GM18508 (cell line): ENCODE data around the gene ZNF469.

Experiments
- ATAC-seq: cut with Tn5 transposase; IDR thresholded peaks from one replicate; pipeline ENCODE4 v1.9.1; 2021; ENCODE audit warnings: moderate number of reproducible peaks; ENCODE audit not compliant: insufficient read depth, unreplicated experiment

ZNF469 gene

DNA sequence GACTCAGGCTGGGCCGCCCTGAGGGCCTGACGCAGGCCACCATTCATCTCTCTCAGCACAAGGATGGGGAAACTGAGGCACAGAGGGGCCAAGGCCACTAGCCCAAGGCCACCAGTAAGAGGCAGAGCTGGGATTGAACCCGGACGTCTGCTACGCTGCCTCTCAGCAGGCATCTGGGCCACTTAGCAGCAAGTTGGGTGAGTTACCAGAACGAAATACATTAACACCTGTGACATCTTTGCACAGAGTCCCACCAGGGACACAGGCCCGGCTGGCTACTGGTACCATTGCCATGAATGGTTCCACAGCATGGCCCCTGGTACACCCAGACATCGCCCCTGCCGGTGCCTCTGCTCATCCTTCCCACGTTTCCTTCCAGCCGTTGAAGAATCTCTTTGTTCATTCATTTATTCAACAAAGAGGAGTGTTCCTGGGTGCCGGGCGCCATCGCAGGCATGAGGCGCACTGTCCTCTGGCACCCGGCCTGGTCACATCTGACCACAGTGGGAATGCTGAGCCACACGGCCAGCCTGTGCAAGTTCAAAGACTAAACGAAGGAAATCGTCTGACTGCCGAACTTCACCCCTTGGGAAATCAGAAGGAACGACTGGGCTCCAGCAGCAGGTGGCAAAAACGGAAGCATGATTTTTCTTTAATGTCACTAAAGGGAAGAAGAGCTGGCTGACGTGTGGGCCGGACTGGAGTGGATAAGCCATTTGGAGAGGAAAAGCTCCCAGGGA is 7.4 kb upstream of the ZNF469 start:
- no peak for ATAC-seq

DNA sequence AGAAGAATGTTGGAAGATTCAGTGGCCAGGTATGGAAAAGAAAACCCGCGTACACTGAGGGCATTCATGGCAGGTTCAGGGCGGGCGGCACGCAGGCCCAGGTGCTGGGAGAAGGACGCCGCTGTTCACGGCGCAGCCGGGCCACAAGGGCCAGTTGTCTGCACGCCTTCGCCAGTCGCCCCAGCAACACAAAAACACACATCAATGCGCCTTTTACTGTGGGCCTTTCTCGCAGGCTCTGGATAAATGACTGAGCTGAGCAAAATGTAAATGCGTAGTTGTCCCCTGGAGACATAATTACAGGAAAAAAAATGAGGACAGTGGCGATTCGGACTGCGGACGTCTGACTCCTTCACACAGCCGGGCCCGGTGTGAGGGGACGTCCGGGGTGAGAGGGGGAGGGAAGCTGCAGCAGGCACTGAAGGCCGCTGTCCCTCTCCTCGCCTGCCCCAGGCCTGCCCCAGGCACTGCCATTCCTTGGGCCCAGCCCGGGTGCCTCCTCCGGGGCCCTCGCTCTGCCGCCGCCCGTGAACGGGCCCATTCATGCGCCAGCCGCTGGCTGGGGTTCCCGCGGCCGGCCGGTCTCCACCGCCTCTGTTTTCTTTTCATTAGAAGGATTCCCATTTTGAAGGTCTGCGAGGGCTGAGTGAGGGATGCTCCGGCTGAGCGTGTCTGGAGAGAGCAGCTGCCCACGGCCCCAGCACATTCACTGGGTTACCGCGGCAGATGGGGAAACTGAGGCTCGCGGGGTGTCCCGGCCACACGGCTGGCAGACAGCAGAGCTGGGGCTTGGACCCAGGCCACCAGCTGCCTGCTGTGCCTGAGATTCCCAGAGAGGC is 6.5 kb upstream of the ZNF469 start:
- ATAC-seq = no peak

DNA sequence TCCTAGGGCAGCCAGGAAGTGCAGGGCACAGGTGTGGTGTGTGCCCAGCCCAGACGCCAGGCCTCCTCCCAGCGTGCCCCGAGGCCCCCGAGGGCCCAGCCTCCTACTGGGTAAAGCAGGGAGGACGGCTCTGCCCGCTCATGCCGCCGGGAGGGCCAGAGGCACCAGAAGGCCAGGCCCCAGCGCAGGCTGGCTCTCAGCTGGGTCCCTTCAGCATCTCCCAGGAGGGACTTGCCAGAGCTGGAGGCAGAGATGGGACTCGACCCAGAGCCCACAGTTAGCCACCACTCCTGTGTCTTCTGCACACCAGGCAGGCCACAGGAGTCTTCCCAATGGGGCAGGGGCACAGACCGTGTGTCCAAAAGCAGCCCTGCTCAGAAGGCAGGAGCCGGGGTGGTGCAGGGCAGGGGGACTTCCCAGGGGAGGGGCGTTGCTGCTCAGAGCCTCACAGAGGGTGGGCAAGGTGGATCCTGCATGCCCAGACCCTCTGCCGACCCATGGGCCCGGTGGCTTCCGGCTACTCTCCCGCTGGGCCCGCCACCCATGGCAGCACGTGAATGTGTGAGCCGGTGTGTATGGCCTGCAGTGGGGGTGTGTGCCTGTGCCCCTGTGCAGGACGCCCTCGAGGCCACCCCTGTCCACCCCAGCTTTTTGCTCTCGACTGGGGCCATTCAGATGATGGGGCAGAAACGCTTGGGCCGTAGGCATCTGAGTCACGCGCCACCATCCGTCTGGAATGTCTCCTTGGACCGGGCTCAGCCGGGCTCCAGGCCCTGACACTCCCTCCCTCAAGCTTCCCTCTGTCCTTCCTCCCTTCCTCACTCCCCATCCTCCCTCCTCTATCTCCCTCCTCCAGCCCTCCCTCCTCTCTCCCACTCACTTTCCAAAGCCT is 5.7 kb upstream of the ZNF469 start:
- no peak for ATAC-seq

DNA sequence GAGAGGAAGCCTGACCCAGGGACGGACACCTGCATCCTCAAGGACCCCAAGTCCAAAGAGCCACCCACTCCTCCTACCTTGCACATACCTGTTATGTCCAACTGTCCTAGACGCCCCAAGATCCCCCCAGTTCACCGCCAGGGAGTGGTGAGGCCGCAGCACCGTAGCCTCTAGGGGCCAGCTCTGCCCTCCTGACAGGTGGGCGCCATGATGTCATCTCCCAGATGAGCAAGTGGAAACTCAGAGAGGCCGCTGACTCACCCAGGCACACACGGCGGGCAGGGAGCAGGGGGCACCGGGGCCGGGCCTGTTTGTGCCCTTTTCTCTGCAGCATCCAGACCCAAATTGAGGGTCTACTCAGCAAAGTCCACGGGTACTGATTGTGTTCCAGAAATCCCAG is 4.8 kb upstream of the ZNF469 start:
- ATAC-seq = no peak

DNA sequence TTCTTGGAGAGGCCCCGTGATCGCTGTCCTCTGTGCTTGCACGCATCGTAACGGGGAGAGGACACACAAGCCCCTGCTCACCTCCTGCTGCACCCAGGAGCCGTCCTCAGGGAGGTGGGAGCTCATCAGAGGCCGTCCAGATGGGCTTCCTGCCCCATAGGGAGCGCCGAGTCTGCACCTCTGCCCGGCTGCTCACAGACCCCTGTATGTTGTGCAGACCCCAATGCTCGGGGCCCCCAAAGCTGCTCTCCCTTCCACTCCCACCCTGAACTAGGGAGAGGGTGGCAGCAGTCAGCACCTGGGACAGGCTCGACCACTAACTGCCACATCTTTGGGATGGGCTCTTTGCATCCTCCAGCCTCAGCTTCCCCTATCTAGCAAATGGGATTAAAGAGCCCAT is 4.4 kb upstream of the ZNF469 start:
- ATAC-seq = no peak

DNA sequence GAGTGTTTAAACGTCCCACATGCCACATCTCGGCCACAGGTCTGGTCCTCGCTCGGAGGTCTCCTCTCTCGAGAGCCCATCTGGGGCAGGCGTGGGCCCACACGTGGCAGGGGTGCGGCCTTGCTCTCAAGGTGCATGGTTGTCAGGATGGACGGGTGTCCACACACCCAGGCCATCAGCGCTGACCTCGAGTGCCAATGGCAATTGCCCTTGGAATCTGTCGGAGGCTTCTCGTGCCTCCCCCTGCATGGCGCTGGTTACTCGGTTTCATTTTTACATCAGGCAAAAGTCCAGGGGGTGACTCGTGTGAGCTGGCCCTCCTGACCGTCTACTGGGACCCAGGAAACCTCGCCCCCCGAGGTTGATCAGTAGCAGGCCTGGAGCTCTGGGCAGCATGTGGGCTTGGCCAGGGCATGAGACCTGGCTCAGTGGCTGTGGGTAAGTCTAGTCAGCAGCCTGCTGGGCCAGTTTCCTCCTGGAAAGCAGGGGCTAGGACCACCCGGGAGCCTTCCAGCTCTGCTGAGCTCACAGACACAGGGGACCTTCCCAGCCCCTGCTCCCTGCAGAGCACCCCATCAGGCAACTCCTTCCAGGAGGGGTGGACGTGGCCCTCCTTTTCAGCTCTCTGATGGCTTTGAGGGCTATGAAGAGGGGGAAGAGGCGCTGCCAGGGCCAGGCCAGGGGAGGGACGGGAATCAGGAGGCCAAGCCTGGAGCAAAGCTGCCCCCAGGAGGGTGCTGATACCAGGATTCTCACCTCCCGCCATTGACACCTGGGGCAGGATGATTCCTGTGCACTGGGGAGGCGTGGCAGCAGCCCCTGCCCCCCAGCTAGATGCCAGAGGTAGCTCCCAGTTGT is 3.7 kb upstream of the ZNF469 start:
- ATAC-seq = no peak

DNA sequence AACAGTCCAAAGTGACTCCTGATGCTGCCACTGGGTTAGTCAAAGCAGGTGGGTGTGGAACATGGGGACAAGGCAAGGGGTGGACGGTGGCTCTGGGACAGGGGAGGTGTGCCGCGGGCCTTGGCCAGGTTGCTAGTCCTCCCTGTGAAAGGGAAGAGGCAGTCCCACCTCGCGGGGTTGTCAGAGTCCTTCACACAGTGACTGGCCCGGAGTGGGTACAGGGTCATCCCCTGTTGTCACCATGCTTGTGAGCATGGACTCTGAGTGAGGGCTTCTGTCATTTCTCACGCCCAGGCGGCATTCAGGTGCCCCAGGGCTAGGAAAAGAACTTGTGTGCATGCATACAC is 3.1 kb upstream of the ZNF469 start:
- ATAC-seq = no peak

DNA sequence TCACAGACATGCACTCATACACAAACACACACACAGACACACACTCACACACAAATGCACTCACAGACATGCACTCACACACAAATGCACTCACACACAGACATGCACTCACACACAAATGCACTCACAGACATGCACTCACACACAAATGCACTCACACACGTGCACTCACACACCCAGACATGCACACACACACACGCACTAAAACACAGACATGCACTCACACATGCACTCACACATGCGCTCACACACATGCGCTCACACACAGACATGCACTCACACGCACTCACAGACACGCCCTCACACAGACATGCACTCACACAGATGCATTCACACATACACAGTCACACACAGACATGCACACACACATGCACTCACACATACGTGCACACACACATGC is 2.7 kb upstream of the ZNF469 start:
- ATAC-seq = no peak

DNA sequence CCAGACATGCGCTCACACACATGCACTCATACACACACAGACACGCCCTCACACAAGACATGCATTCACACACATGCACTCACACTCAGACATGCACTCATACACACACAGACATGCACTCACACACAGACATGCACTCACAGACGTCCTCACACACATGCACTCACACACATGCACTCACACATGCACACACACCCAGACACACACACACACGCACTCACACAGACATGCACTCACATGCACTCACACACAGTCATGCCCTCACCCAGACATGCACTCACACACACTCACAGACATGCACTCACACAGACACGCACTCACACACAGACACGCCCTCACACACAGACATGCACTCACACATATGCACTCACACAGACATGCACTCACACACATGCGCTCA is 2.1 kb upstream of the ZNF469 start:
- ATAC-seq = no peak

DNA sequence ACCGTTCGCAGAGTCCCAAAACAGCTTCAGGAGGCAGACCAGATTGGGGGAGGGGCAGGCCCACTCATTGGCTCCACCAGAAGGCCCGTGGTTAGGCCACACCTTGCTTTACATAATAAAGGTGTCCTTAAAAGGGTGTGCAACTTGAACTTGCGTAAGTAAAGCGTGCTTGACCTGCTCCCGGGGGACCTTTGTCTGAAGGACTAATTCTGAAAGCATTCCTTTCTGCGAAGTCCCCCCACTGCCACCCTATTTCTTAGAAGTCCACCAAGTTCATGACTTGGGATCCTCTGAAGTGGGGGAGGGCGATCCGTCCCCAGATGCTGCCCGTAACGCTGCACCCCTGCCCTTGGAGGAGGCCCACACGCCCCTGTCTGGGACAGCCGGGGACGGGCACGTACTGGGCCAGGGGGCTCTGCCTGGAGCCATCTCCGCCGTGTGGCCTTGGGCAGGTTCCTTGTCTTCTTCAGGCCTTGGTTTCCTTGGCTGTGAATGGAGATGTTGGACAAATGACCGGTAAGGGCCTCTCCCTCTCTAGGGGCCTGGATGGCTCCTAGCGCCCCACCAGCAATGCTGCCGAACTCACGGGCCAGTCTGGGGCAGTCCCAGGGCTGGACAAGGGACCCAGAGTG is 823 bp upstream of the ZNF469 start:
- ATAC-seq = no peak

DNA sequence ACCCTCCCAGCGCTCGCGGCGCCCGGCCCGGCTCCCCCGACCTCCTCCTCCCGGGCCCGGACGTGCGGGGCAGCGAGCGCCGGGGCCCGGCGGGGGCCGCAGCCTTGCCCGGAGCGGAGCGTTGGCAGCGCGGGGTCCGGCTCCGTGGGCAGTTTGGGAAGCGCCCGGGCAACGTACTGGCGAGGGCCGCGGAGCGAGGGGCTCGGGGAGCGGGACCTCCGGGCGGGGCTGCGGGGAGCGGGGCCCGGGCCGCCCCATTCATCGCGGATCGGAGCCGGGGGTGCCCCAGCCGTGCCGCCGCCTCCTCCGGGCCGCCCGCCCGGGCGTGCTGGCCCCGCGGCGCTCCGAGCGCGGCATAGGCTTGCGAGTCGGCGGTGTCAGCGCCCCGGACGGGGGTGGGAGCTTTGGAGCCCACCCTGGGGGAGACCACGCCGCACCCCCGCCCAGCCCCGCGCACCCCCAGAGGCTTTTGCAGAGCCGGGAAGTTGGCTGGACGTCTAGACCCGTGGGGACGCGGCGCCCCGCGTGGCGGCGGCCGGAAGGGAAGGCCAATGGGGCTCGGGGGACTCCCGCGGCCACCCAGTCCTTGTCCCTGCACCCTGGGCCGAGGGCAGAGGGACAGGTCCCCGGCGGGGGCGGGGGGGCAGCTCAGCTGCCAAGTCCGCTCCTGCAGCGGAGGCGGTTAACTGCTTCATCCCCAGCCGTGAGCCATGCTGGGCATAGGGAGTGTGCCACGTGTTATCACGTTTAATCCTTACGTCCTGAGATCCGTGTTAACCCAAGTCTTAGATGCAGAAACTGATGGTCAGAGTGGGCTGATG is 852 bp downstream of the ZNF469 start:
- ATAC-seq = no peak

DNA sequence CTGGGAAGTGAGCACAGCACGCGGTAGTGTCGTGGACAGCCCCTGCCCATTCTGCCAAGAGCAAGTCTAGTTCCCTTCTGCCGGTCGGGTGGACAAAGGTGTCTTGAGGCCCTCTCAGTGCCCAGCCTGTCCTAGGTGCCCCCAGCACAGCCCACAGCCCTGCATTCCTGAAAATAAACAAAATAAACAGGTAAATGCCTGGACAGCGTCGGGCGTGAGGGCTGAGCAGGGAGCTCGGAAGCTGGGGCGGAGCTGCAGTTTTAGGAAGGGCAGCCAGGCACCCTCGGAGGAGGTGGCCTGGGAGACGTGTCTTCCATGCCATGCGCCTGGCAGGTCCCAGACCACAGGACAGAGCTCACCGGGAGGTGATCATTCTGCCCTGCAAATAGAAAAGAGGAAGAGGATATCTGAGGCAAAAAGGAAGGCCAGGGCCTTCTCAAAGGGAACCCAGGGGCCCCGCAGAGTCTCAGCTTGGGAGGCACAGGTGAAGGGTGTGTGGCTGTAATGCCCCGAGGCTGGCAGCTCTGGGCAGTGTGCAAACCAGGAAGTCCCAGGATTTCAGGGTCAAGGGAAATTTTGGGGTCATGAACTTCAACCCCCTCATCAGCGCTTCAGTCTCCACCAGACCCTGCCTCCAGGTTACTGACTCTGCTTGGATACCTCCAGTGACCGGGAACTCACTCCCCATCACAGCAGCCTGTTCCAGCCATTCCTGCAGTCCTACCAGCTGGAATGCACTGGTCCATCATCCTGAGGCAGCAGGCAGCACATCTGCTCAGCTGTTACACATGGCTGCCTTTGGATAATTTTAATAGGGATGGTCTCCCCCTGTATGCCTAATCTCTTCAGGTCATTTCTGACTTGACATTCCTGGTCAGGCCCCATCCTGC is 1.7 kb downstream of the ZNF469 start:
- ATAC-seq = no peak

DNA sequence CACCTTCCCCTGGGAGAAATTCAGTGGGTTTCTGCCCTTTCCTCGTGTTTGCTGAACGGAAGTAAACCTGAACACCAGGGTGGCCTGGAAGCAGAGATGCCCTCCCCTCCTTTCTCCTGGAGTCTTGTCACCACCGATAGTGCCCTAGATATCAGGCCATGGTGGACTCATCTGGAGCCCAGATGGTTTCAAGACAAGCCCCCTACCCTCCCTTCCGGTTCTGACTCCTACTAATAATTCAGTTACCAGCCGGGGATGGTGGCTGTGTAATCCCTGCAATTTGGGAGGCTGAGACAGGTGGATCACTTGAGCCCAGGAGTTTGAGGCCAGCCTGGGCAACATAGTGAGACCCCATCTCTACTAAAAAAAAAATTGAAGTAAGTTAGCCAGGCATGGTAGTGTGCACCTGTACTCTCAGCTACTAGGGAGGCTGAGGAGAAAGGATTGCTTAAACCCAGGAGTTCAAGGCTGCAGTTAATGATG is 2.4 kb downstream of the ZNF469 start:
- no peak for ATAC-seq

DNA sequence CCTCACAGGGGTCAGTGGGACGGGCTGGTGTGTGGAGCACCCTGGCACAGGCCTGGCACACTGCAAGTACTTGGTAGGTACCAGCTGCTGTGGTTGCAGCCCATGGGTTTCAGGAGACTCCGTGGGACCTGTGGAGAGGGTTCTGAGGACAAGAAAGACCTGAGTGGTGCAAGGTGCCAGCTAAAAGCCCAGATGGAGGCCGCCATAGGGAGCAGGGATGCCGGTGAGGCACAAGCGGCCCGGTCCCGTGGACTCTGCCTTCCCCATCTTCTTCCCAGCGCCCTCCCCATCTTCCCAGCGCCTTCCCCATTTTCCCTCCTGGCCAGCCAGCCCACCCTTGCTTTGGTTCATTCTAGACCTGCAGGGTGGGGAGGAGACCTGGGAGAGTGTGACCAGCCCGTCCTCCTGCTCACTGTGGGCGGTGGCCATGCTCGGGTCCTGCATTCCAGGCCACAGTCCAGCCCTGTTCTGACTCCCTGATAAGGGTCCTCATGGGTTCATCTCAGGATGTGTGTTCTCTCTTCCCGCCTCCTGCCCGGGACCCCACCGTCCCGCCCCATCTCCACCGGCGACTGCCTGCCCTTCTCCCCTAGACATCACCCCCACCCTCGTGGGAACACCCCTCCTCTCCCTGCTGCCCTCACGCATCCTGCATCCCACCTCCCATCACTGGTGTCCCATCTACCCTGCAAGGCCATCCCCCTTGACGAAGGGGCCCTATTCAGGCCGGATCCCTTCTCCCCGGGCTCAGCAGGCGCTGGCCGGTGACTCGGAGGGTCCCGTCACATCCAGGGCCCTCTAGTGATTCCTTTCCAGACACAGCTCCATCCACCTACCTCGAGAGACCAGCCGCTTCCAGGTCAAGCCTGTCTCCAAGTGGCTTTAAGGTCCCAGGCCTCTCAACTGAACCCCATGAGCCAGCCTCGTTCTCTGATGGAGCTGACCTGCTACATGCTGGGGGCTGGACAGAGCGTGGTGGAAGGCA is 3.4 kb downstream of the ZNF469 start:
- ATAC-seq = no peak

DNA sequence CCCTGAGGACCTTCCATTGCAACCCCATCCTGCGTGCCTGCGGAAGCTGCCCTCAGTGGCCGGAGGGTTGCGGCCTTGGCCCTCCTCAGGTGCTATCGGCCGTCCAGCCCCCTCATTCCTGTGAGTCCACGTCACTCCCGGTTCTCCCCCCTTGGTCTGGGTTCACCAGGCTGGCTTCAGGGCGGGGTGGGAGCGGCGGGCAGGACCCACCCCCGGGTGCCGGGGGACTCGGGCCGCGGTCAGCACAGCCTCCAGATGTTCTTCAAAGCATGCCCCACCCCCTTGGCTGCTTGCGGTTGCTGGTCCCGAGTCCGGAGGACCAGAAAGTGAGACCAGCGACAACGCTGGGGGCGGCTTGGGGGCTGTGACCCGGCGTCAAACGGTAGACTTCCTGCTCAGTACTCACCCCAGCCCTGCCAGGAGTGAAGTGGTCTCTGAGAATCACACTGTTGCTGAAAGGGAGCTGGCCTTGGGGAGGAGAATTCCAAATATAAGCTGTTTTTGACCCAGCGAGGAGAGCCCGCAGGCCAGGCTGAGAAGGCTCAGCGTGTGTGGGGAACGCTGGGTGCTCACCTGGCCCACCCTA is 4.5 kb downstream of the ZNF469 start:
- ATAC-seq = no peak

DNA sequence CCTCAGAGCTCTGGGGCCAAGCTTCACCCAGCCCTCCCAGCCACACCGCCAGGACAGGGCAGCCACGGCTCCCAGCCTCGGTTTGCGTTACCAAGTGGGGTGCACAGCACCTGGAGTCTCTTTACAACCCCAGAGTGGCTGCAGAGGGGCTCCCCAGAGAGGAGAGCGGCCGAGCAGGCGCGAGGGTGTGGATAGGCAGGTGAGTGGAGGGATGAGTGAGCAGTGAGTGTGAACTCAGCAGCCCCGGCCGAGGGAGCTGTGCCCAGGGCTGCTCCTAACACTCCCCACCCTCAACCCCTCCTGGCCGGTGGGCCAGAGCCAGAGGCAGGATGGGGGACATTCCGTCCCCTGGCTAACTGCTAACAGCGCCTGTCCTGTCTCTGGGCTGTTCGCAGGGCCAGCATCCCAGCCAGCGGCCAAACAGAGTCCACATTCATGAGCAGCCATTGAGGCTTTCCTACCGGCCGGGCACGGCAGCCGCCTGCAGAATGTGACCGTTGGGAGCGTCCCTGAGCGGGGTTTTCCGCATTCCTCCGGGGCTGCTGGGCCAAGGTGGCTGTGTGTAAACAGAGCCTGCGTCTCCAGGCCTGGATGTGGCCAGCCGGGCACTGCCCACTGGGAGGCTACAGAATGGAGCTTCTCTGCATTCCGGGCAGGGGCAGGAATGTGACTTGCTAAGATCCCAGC is 5.3 kb downstream of the ZNF469 start:
- no peak for ATAC-seq
